Gastroesophageal sphincter (tissue), 3 donors: ENCODE data around the gene IGIP.

Source experiments
- CTCF ChIP-seq, 4 experiments: fragments of 200-600 bp in 2 of 4; fragments of 450-650 bp in 2 of 4; sonication (generic) in 1 of 4; IDR thresholded peaks; one replicate each; pipeline ENCODE4 v1.5.1; 2017 to 2019; ENCODE audit warnings: antibody characterized with exemption in 4 of 4, mild to moderate bottlenecking in 2 of 4, moderate library complexity in 2 of 4
- EP300 ChIP-seq: sonication (generic); formaldehyde crosslinking; IDR thresholded peaks from one replicate; pipeline ENCODE4 v1.6.1; 2017; ENCODE audit warnings: antibody characterized with exemption, mild to moderate bottlenecking
- POLR2A ChIP-seq, 2 donors: fragments of 450-650 bp; IDR thresholded peaks; one replicate each; pipeline ENCODE4 v1.6.1; 2017; ENCODE audit warnings: antibody characterized with exemption in 2 of 2, mild to moderate bottlenecking in 2 of 2, moderate library complexity in 1 of 2
- POLR2AphosphoS5 ChIP-seq: sonication (generic); formaldehyde crosslinking; IDR thresholded peaks from one replicate; pipeline ENCODE4 v1.6.1; 2017; ENCODE audit warnings: antibody characterized with exemption

GRCh38 chr5:140131967-140132409, 6.3 kb downstream of the IGIP start:
- TF ChIP-seq POLR2A (IDR thresholded peaks at IDR 0.05) (no peak), EP300 (no peak), POLR2AphosphoS5 (no peak), CTCF (IDR thresholded peaks at IDR 0.05) (no peak)
